ENCODE results near the gene PRKCE. TPM values are rescaled to one million over a fixed set of nuclear protein-coding genes. Genes with fewer than 3 reads are reported as not detected.

The PRKCE gene
- total and polyA plus RNA-seq, 2 donors (not counting 1 experiment from before 2014, with no cell fraction given): 23.6 to 271 TPM

- Mint-ChIP-seq H3K4me1 (peaks cover 72% of the 10 kb centered on the region), H3K4me3 (peak overlapping the region; percentile 29), H3K27ac (peak overlapping the region; percentile 21), H3K9me3 (ENCODE audit: insufficient read depth) (no peaks in the 10 kb centered on the region), H3K27me3 (no peaks in the 10 kb centered on the region)
- Histone ChIP-seq H4K20me1 (ENCODE audit: control insufficient read depth, insufficient read depth, low read length, poor library complexity, severe bottlenecking) (peaks cover 15% of the 10 kb centered on the region), H2AFZ (ENCODE audit: insufficient read depth, low read depth, low read length, poor library complexity, severe bottlenecking) (no peak overlapping the region), H3K27ac (ENCODE audit: low read length in 2 of 2) (no peak overlapping the region), H3K4me2 (replicated peaks; ENCODE audit: low read depth, low read length, poor library complexity, severe bottlenecking) (peak overlapping the region; percentile 26), H3K9me3 (ENCODE audit: control extremely low read depth in 1 of 3, control insufficient read depth in 2 of 3, insufficient read depth in 1 of 3, low read length in 2 of 3) (peaks cover 0 to 4% (median 0%) of the 10 kb centered on the region in 3 donors), H3K4me3 (ENCODE audit: control extremely low read depth in 1 of 5, extremely low read depth in 1 of 5, insufficient read depth in 1 of 5, low read depth in 2 of 5, low read length in 4 of 5) (no peak overlapping the region), H3K9ac (ENCODE audit: low read length) (no peak overlapping the region), H3K4me1 (ENCODE audit: control insufficient read depth in 2 of 2, insufficient read depth in 2 of 2, low read length in 2 of 2) (peaks cover 45 to 47% of the 10 kb centered on the region in 2 donors), H3K79me2 (ENCODE audit: control insufficient read depth, insufficient read depth, low read length) (peaks cover 96% of the 10 kb centered on the region), H3K36me3 (replicated peaks in 1 of 2; ENCODE audit: control extremely low read depth in 1 of 2, control insufficient read depth in 1 of 2, extremely low read depth in 1 of 2, insufficient read depth in 2 of 2, low read length in 1 of 2) (peaks cover 0 to 3% of the 10 kb centered on the region in 2 experiments), H3K27me3 (replicated peaks in 1 of 4; ENCODE audit: control extremely low read depth in 1 of 4, control insufficient read depth in 3 of 4, insufficient read depth in 4 of 4, low read length in 3 of 4) (no peaks in the 10 kb centered on the region)
- TF ChIP-seq EZH2 (IDR thresholded peaks at IDR 0.05; ENCODE audit: borderline replicate concordance, insufficient read depth, low read depth, low read length, poor library complexity, severe bottlenecking): no peak
- no peak for TF ChIP-seq CTCF (IDR thresholded peaks at IDR 0.05)
- ChIA-PET CTCF (interaction anchor here (0.6 to 1.1 kb wide), 4 partner anchors 22 to 200 kb away, joined by 3 to 4 read pairs (median 3); partner anchors contain the start of gene PRKCE), POLR2A (no interaction called here)
- DNase-seq (no peak), ATAC-seq (ENCODE audit: low read depth) (no peak)
- 4% methylated on average over 3 of the region's 6 CpGs for WGBS (ENCODE audit: insufficient coverage)
- intact Hi-C loops (cut with micrococcal nuclease): loop anchor here (5.0 kb wide), 1 partner anchor 102 kb away; no protein-coding TSS in a partner anchor
Measured at GRCh38 chr2:45734952-45735351, 83.5 kb downstream of the PRKCE start.

- Histone ChIP-seq H3K36me3 (replicated peaks in 1 of 2; ENCODE audit: control extremely low read depth in 1 of 2, control insufficient read depth in 1 of 2, extremely low read depth in 1 of 2, insufficient read depth in 2 of 2, low read length in 1 of 2) (peaks cover 0 to 3% of the 10 kb centered on the region in 2 experiments), H3K4me3 (ENCODE audit: control extremely low read depth in 1 of 5, extremely low read depth in 1 of 5, insufficient read depth in 1 of 5, low read depth in 2 of 5, low read length in 4 of 5) (no peak overlapping the region), H3K4me2 (replicated peaks; ENCODE audit: low read depth, low read length, poor library complexity, severe bottlenecking) (no peak overlapping the region), H3K9me3 (ENCODE audit: control extremely low read depth in 1 of 3, control insufficient read depth in 2 of 3, insufficient read depth in 1 of 3, low read length in 2 of 3) (no peaks in the 10 kb centered on the region), H3K4me1 (ENCODE audit: control insufficient read depth in 2 of 2, insufficient read depth in 2 of 2, low read length in 2 of 2) (peaks cover 35 to 40% of the 10 kb centered on the region in 2 donors), H4K20me1 (ENCODE audit: control insufficient read depth, insufficient read depth, low read length, poor library complexity, severe bottlenecking) (peaks cover 34% of the 10 kb centered on the region), H2AFZ (ENCODE audit: insufficient read depth, low read depth, low read length, poor library complexity, severe bottlenecking) (no peak overlapping the region), H3K27me3 (replicated peaks in 1 of 4; ENCODE audit: control extremely low read depth in 1 of 4, control insufficient read depth in 3 of 4, insufficient read depth in 4 of 4, low read length in 3 of 4) (no peaks in the 10 kb centered on the region), H3K27ac (ENCODE audit: low read length in 2 of 2) (no peak overlapping the region), H3K79me2 (ENCODE audit: control insufficient read depth, insufficient read depth, low read length) (peaks cover 99% of the 10 kb centered on the region), H3K9ac (ENCODE audit: low read length) (no peak overlapping the region)
- no peak for ATAC-seq (ENCODE audit: low read depth)
- peaks cover 77% of the 10 kb centered on the region for H3K4me1 Mint-ChIP-seq
- TF ChIP-seq EZH2 (IDR thresholded peaks at IDR 0.05; ENCODE audit: borderline replicate concordance, insufficient read depth, low read depth, low read length, poor library complexity, severe bottlenecking) (no peak), CTCF (IDR thresholded peaks at IDR 0.05) (no peak)
- H3K27me3 Mint-ChIP-seq: no peaks in the 10 kb centered on the region
- H3K4me3 Mint-ChIP-seq: no peak overlapping the region
- DNase-seq: no peak
- intact Hi-C loops (cut with micrococcal nuclease): no loop called here
- POLR2A ChIA-PET: no interaction called here
- H3K27ac Mint-ChIP-seq: no peak overlapping the region
- no peaks in the 10 kb centered on the region for H3K9me3 Mint-ChIP-seq (ENCODE audit: insufficient read depth)
- 95% methylated on average over 25 of the region's 27 CpGs for WGBS (ENCODE audit: insufficient coverage)
- CTCF ChIA-PET: interaction anchor here (2.8 kb wide), 1 partner anchor 42 kb away, joined by 10 read pairs; no protein-coding TSS in a partner anchor
Measured at GRCh38 chr2:45736757-45737704, 85.6 kb downstream of the PRKCE start.
